ENCODE data around the gene TRHDE. TPM values are rescaled to one million over a fixed set of nuclear protein-coding genes. Genes with fewer than 3 reads are reported as not detected.

TRHDE gene
- total RNA-seq, 4 donors from 2014 or later, result under 0.01 to 0.95 (median 0.50) TPM; not detected in 1

DNA sequence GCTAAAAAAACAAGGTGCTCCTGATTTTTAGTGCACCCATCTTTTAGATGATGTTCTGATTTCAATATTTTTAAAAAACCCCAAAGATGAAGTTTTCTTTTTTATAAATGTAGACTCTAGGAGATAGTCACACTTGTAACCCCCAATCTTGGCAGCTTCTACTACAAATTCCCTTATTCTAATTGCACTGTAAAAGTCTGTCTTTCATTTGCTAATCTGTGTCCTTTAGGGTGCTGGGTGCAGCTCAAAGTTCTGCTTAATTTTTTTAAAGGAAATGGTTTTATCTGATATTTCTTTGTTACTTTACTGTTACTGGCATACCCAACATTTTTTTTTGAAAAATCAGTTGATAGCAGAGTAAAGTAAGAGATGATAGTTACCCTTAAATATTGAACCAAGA lies 172.0 kb downstream of the TRHDE start:
- no peak for DNase-seq
- no peaks in the 10 kb centered on the region for H3K36me3 ChIP-seq
- TF ChIP-seq, protein P1, sequence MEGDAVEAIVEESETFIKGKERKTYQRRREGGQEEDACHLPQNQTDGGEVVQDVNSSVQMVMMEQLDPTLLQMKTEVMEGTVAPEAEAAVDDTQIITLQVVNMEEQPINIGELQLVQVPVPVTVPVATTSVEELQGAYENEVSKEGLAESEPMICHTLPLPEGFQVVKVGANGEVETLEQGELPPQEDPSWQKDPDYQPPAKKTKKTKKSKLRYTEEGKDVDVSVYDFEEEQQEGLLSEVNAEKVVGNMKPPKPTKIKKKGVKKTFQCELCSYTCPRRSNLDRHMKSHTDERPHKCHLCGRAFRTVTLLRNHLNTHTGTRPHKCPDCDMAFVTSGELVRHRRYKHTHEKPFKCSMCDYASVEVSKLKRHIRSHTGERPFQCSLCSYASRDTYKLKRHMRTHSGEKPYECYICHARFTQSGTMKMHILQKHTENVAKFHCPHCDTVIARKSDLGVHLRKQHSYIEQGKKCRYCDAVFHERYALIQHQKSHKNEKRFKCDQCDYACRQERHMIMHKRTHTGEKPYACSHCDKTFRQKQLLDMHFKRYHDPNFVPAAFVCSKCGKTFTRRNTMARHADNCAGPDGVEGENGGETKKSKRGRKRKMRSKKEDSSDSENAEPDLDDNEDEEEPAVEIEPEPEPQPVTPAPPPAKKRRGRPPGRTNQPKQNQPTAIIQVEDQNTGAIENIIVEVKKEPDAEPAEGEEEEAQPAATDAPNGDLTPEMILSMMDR (IDR thresholded peaks at IDR 0.05), result no peak
- no peak for TF ChIP-seq POLR2A (IDR thresholded peaks at IDR 0.05)
- intact Hi-C loops (cut with DNase I), result no loop called here
- peaks cover 0 to under 1% (median 0%) of the 10 kb centered on the region in 3 donors for H3K9me3 ChIP-seq
- H3K27ac ChIP-seq, result no peak overlapping the region
- H3K27me3 ChIP-seq, result no peaks in the 10 kb centered on the region
- no peaks in the 10 kb centered on the region for H3K4me1 ChIP-seq
- no peak overlapping the region for H3K4me3 ChIP-seq

DNA sequence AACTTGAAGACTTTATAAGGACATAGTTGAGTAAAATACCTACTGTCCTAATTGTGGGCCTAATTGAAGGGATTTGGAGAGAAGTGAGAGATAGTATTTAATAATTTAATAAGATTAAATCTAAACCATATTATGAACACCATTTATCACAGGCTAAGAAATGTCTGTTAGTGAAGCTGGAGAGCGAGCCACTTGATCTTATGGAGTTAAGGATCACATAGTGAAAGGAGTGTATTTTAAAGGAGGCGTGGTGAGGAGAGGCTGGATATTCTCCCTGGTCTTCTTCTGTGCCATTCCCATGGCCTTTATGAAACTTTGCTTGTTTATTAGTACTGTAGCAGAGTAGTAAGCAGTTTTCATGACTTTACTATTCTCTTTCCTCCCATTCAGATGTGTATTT lies 172.4 kb downstream of the TRHDE start:
- Histone ChIP-seq H3K9me3 (no peaks in the 10 kb centered on the region), H3K36me3 (no peaks in the 10 kb centered on the region), H3K4me1 (no peaks in the 10 kb centered on the region), H3K4me3 (no peak overlapping the region), H3K27ac (no peak overlapping the region), H3K27me3 (no peaks in the 10 kb centered on the region)
- DNase-seq, result no peak
- WGBS, 2 donors, result 56 to 57% methylated on average over 2 of the region's 2 CpGs
- intact Hi-C loops (cut with DNase I), result no loop called here
- no peak for TF ChIP-seq POLR2A (IDR thresholded peaks at IDR 0.05)
- TF ChIP-seq, protein P1 (IDR thresholded peaks at IDR 0.05), result no peak

DNA sequence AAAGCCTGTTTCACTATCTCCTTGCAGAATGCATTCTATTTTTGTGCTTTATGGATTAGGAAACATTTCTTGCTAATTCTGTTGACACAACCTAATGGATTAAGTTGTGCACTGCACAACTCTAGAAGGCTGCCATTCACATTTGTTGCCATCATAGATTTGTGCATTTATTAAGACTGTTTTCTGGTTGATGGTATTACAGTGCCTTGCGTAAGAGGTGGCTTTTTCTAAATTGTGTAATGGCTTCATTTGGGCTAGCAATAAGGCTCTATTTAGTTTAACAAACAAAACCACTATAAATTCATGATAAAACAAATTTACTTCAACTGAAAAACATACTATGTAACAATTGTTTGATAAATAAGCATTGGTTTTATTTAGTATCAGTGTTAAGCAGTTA lies 175.9 kb downstream of the TRHDE start:
- H3K27me3 ChIP-seq, result no peaks in the 10 kb centered on the region
- no peaks in the 10 kb centered on the region for H3K4me1 ChIP-seq
- no peak overlapping the region for H3K27ac ChIP-seq
- H3K36me3 ChIP-seq, result no peaks in the 10 kb centered on the region
- 90 to 94% methylated on average over 1 of the region's 1 CpG for WGBS, 2 donors
- no peaks in the 10 kb centered on the region for H3K9me3 ChIP-seq
- intact Hi-C loops (cut with DNase I), result no loop called here
- DNase-seq, result no peak
- TF ChIP-seq, protein P1 (IDR thresholded peaks at IDR 0.05), result no peak
- no peak for TF ChIP-seq POLR2A (IDR thresholded peaks at IDR 0.05)
- H3K4me3 ChIP-seq, result no peak overlapping the region

DNA sequence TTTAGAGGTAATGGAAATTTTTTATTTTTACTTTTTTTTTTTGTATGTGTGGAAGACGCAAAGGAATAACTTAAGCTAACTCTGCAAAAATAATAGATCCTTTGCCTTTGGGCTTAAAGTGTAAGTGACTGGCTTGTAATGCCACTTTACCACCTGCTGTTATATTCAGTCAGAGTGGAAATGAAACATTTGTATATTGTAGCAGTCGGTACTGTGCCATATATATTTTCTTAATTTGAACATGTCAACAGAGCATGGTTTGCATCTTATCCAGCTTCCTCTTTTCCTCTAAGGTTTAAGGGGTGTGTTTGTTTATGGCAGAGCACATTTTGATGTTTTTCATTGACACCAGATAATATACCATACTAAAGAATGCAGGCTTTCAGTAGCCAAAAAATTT lies 176.6 kb downstream of the TRHDE start:
- no peak overlapping the region for H3K27ac ChIP-seq
- TF ChIP-seq, protein P1 (IDR thresholded peaks at IDR 0.05), result no peak
- no peak for TF ChIP-seq POLR2A (IDR thresholded peaks at IDR 0.05)
- no peak overlapping the region for H3K4me3 ChIP-seq
- no peaks in the 10 kb centered on the region for H3K36me3 ChIP-seq
- no peak for DNase-seq
- WGBS, 2 donors, result 48 to 53% methylated on average over 2 of the region's 2 CpGs
- intact Hi-C loops (cut with DNase I), result no loop called here
- no peaks in the 10 kb centered on the region for H3K4me1 ChIP-seq
- no peaks in the 10 kb centered on the region for H3K27me3 ChIP-seq
- no peaks in the 10 kb centered on the region for H3K9me3 ChIP-seq

DNA sequence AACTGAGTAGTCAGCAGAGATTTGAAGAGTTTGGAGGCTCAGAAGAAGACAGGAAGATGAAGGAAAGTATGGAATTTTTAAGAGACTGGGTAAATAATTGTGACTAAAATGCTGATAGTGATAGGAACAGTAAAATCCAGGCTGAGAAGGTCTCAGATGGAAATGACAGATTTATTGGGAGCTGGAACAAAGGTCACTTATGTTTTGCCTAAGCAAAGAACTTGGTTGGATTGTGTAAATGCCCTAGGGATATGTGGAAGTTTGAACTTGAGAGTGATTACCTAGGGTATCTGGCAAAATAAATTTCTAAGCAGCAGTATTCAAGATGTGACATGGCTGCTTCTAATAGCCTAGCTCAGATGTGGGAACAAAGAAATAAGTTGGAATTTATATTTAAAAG lies 180.9 kb downstream of the TRHDE start:
- TF ChIP-seq, protein P1 (IDR thresholded peaks at IDR 0.05), result no peak
- TF ChIP-seq POLR2A (IDR thresholded peaks at IDR 0.05), result no peak
- Histone ChIP-seq H3K9me3 (no peaks in the 10 kb centered on the region), H3K4me3 (no peak overlapping the region), H3K36me3 (no peaks in the 10 kb centered on the region), H3K27ac (no peak overlapping the region), H3K27me3 (no peaks in the 10 kb centered on the region), H3K4me1 (no peaks in the 10 kb centered on the region)
- no peak for DNase-seq
- intact Hi-C loops (cut with DNase I), result no loop called here
